ENCODE measurements around the gene BMP4. TPM values are rescaled to one million over a fixed set of nuclear protein-coding genes. Genes with fewer than 3 reads are reported as not detected.

BMP4 gene
- 10 to 100 TPM in 2 of 6 experiments, 1 to 10 TPM in 4; 4.0 to 14.5 (median 4.4) TPM for total RNA-seq (2021; fragmentation: NEBNext Ultra II Directional; extraction: Animal tissue kit (Norgen Biotek cat#: 25700))
- long read RNA-seq, transcript BMP4-201 (4 exons, 1,917 nt): minor isoform, 6 of 15 reads
- long read RNA-seq, transcript BMP4-205 (3 exons, 1,705 nt): major isoform, 7 of 15 reads
- long read RNA-seq, partial matches to known transcripts: 0 of 15 reads
- long read RNA-seq, other reads (novel, unspliced or antisense): 1 of 15 reads

GRCh38 chr14:53956427-53957201 is at the start of gene BMP4:
Gene BMP4, minus strand, starts transcription at chr14:53956825. Its CDS starts 4,603 bp downstream, at chr14:53952222.
- DNase-seq: peak; percentile 29
- TF ChIP-seq CTCF (IDR thresholded peaks at IDR 0.05): no peak
- no peaks in the 10 kb centered on the region for H3K9me3 Mint-ChIP-seq
- H3K27me3 Mint-ChIP-seq (ENCODE audit: insufficient read depth): peaks cover 39% of the 10 kb centered on the region
- H3K27ac Mint-ChIP-seq: no peak within 1 kb of the TSS
- H3K36me3 Mint-ChIP-seq (ENCODE audit: low read depth): peaks cover 5% of the 10 kb centered on the region; the same call in 1 of the 2 replicates
- peak within 1 kb of the TSS; percentile 91 for H3K4me3 Mint-ChIP-seq
- H3K4me1 Mint-ChIP-seq (ENCODE audit: low read depth): peaks cover 35% of the 10 kb centered on the region

GRCh38 chr14:54003064-54003463 is 46.4 kb upstream of the BMP4 start:
- no peaks in the 10 kb centered on the region for H3K36me3 Mint-ChIP-seq (ENCODE audit: low read depth)
- H3K27ac Mint-ChIP-seq: peak overlapping the region; percentile 80; the same call in 1 of the 2 replicates
- TF ChIP-seq CTCF (IDR thresholded peaks at IDR 0.05): no peak
- no peaks in the 10 kb centered on the region; the same call in none of the 2 replicates for H3K27me3 Mint-ChIP-seq (ENCODE audit: insufficient read depth)
- no peak for DNase-seq
- peaks cover 7% of the 10 kb centered on the region for H3K9me3 Mint-ChIP-seq
- H3K4me3 Mint-ChIP-seq: 0 out of 2 replicates have a peak overlapping the region, but pooled peaks have one; percentile 43
- peaks cover 59% of the 10 kb centered on the region for H3K4me1 Mint-ChIP-seq (ENCODE audit: low read depth)

GRCh38 chr14:54002653-54003052 is 46.0 kb upstream of the BMP4 start:
- Mint-ChIP-seq H3K4me1 (ENCODE audit: low read depth) (peaks cover 61% of the 10 kb centered on the region), H3K4me3 (peak overlapping the region; percentile 43; the same call in 1 of the 2 replicates), H3K9me3 (peaks cover 7% of the 10 kb centered on the region), H3K27me3 (ENCODE audit: insufficient read depth) (no peaks in the 10 kb centered on the region; the same call in none of the 2 replicates), H3K36me3 (ENCODE audit: low read depth) (no peaks in the 10 kb centered on the region), H3K27ac (peak overlapping the region; percentile 80; the same call in 1 of the 2 replicates)
- no peak for TF ChIP-seq CTCF (IDR thresholded peaks at IDR 0.05)
- peak; percentile 60 for DNase-seq

GRCh38 chr14:54001189-54001878 is 44.7 kb upstream of the BMP4 start:
- peaks cover 61% of the 10 kb centered on the region for H3K4me1 Mint-ChIP-seq (ENCODE audit: low read depth)
- no peaks in the 10 kb centered on the region for H3K36me3 Mint-ChIP-seq (ENCODE audit: low read depth)
- H3K9me3 Mint-ChIP-seq: peaks cover 7% of the 10 kb centered on the region
- no peaks in the 10 kb centered on the region; the same call in 1 of the 2 replicates for H3K27me3 Mint-ChIP-seq (ENCODE audit: insufficient read depth)
- TF ChIP-seq CTCF (IDR thresholded peaks at IDR 0.05): no peak
- H3K27ac Mint-ChIP-seq: peak overlapping the region; percentile 12; the same call in 1 of the 2 replicates
- no peak overlapping the region for H3K4me3 Mint-ChIP-seq
- DNase-seq: no peak

DNA sequence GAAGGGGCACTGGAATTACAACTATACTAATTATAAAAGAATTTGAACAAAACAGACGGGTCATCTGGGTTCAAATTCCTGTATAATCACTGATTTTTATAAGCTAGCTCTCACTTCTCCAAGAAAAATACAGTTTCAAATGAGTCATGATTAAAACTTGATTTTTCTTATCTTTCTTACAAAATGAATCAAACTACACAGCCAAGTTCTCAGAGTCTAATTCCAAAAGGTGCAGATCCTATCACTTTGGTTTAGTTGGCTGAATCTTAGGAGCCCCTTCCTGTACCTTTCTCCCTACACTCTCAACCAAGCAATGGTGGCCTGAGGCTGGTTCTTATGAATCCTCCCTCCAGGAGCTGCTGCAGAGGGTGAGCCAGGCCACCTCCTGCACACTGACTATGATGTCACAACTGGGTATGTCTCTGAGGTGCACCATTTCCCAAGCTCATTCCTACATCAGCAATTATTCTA is 43.8 kb upstream of the BMP4 start:
- Mint-ChIP-seq H3K4me1 (ENCODE audit: low read depth) (peaks cover 61% of the 10 kb centered on the region), H3K9me3 (no peaks in the 10 kb centered on the region), H3K4me3 (peak overlapping the region; percentile 39), H3K36me3 (ENCODE audit: low read depth) (no peaks in the 10 kb centered on the region), H3K27ac (peak overlapping the region; percentile 73), H3K27me3 (ENCODE audit: insufficient read depth) (no peaks in the 10 kb centered on the region)
- peak; percentile 45 for DNase-seq
- no peak for TF ChIP-seq CTCF (IDR thresholded peaks at IDR 0.05)
